Activated effector memory CD4-positive, alpha-beta T cell treated with Interleukin-2 at 50 U/mL for 16 hours (primary cell): Measurements from ENCODE around the gene OR10P1.

ENCODE experiments used
- DNase-seq: peaks from one replicate; pipeline ENCODE4 v3.0.0-alpha.2; 2020

OR10P1 gene

GRCh38 chr12:55686366-55687010 lies 49.8 kb downstream of the OR10P1 start:
- DNase-seq = no peak
